Upper lobe of left lung (tissue), 6 donors: ENCODE data around the gene GLIS1. TPM values are rescaled to one million over a fixed set of nuclear protein-coding genes. Genes with fewer than 3 reads are reported as not detected.

ENCODE experiments used
- ATAC-seq, 2 donors: fragments of 200-7000 bp; cut with Tn5 transposase; one replicate each; pipeline ENCODE4 v1.9.1; 2022; ENCODE audit warnings: mild to moderate bottlenecking in 2 of 2, moderate library complexity in 2 of 2; ENCODE audit not compliant: low FRiP score in 2 of 2
- DNase-seq, 2 donors: peaks; one replicate each; pipeline ENCODE4 v3.0.0-alpha.2; 2019 to 2020
- H3K27ac ChIP-seq, 4 donors: fragments of 200-600 bp; sonication (generic); one replicate each; pipeline ENCODE4 v1.5.1; 2016 to 2019
- H3K27me3 ChIP-seq, 4 donors: fragments of 200-600 bp; sonication (generic); one replicate each; pipeline ENCODE4 v1.5.1; 2017 to 2019
- H3K36me3 ChIP-seq, 4 donors: fragments of 200-600 bp; sonication (generic); one replicate each; pipeline ENCODE4 v1.5.1; 2016 to 2019
- H3K4me1 ChIP-seq, 4 donors: fragments of 200-600 bp; sonication (generic); one replicate each; pipeline ENCODE4 v1.5.1; 2018 to 2019
- H3K4me3 ChIP-seq, 4 donors: fragments of 200-600 bp; sonication (generic); one replicate each; pipeline ENCODE4 v1.5.1; 2017 to 2019; ENCODE audit warnings: mild to moderate bottlenecking in 2 of 4, moderate library complexity in 1 of 4
- H3K9me3 ChIP-seq, 4 donors: fragments of 200-600 bp; sonication (generic); one replicate each; pipeline ENCODE4 v1.5.1; 2018 to 2019
- CTCF ChIP-seq, 6 experiments: fragments of 450-650 bp in 4 of 6; fragments of 200-600 bp in 2 of 6; sonication (generic) in 2 of 6; IDR thresholded peaks; one replicate each; pipeline ENCODE4 v1.5.1; 2016 to 2019; ENCODE audit warnings: antibody characterized with exemption in 6 of 6
- EP300 ChIP-seq, 4 donors: sonication (generic); formaldehyde crosslinking; IDR thresholded peaks; one replicate each; pipeline ENCODE4 v1.5.1; 2017; ENCODE audit warnings: antibody characterized with exemption in 4 of 4, control low read depth in 2 of 4
- POLR2A ChIP-seq, 4 donors: fragments of 450-650 bp; IDR thresholded peaks; one replicate each; pipeline ENCODE4 v1.5.1; 2016 to 2017; ENCODE audit warnings: antibody characterized with exemption in 4 of 4, mild to moderate bottlenecking in 2 of 4
- POLR2AphosphoS5 ChIP-seq, 2 donors: sonication (generic); formaldehyde crosslinking; IDR thresholded peaks; one replicate each; pipeline ENCODE4 v1.5.1; 2017; ENCODE audit warnings: antibody characterized with exemption in 2 of 2
- WGBS, 2 donors: methylation state at CpG; one replicate each; pipeline ENCODE4 v1.1.5; 2017 to 2018; 5-methylcytosine and 5-hydroxymethylcytosine counted together
- total RNA-seq, 6 donors: library from RNA; depleted of rRNA in 4 of 6; stranded (reverse); fragments of >200 nt in 4 of 6; gene quantifications; one replicate each; pipeline versions ENCODE4 v1.1.0 to v1.2.1, GENCODE V29; 2016 to 2021
- donor health status: DM: no; HTN: no; CAD: no; lungs with moderate emphysema.
- donor health status: DM: no; HTN: yes; CAD: no; lungs with severe emphysema.

The GLIS1 gene
- total RNA-seq, 6 donors from 2014 or later: 0.26 to 1.0 TPM; not detected in 4

- H3K4me3 ChIP-seq: no peak overlapping the region
- no peaks in the 10 kb centered on the region for H3K36me3 ChIP-seq
- DNase-seq: no peak
- TF ChIP-seq CTCF (IDR thresholded peaks at IDR 0.05) (no peak), EP300 (IDR thresholded peaks at IDR 0.05) (no peak), POLR2AphosphoS5 (IDR thresholded peaks at IDR 0.05) (no peak), POLR2A (IDR thresholded peaks at IDR 0.05) (no peak)
- no peak overlapping the region for H3K27ac ChIP-seq
- 88 to 90% methylated on average over 3 of the region's 3 CpGs for WGBS, 2 donors
- ATAC-seq: no peak
- H3K4me1 ChIP-seq: no peaks in the 10 kb centered on the region
- H3K27me3 ChIP-seq: no peaks in the 10 kb centered on the region
- no peaks in the 10 kb centered on the region for H3K9me3 ChIP-seq
These were observed 38.2 kb downstream of the GLIS1 start for GRCh38 chr1:53700776-53701175.

GRCh38 chr1:53699981-53700380, 39.0 kb downstream of the GLIS1 start:
- DNase-seq: no peak
- no peak for ATAC-seq
- H3K4me3 ChIP-seq: no peak overlapping the region

GRCh38 chr1:53698384-53698980, 40.5 kb downstream of the GLIS1 start:
- no peaks in the 10 kb centered on the region for H3K4me1 ChIP-seq
- no peak for ATAC-seq
- WGBS, 2 donors: 81 to 93% methylated on average over 4 to 7 of the region's 7 CpGs
- H3K36me3 ChIP-seq: no peaks in the 10 kb centered on the region
- H3K9me3 ChIP-seq: no peaks in the 10 kb centered on the region
- no peak for TF ChIP-seq CTCF (IDR thresholded peaks at IDR 0.05)
- TF ChIP-seq POLR2AphosphoS5 (IDR thresholded peaks at IDR 0.05): no peak
- TF ChIP-seq EP300 (IDR thresholded peaks at IDR 0.05): no peak
- TF ChIP-seq POLR2A (IDR thresholded peaks at IDR 0.05): no peak
- H3K4me3 ChIP-seq: no peak overlapping the region
- no peaks in the 10 kb centered on the region for H3K27me3 ChIP-seq
- no peak overlapping the region for H3K27ac ChIP-seq
- DNase-seq: no peak

More at GRCh38 chr1:53699981-53700380, 39.0 kb downstream of the GLIS1 start:
- no peak for TF ChIP-seq EP300 (IDR thresholded peaks at IDR 0.05)
- TF ChIP-seq CTCF (IDR thresholded peaks at IDR 0.05): no peak
- no peaks in the 10 kb centered on the region for H3K4me1 ChIP-seq
- H3K27me3 ChIP-seq: no peaks in the 10 kb centered on the region
- no peaks in the 10 kb centered on the region for H3K9me3 ChIP-seq
- H3K27ac ChIP-seq: no peak overlapping the region
- no peaks in the 10 kb centered on the region for H3K36me3 ChIP-seq
- WGBS, 2 donors: 86 to 90% methylated on average over 8 of the region's 8 CpGs

- no peak overlapping the region for H3K27ac ChIP-seq
- no peaks in the 10 kb centered on the region for H3K9me3 ChIP-seq
- ATAC-seq: no peak
- 41 to 47% methylated on average over 14 of the region's 14 CpGs for WGBS, 2 donors
- H3K27me3 ChIP-seq: no peaks in the 10 kb centered on the region
- H3K4me1 ChIP-seq: no peaks in the 10 kb centered on the region
- H3K36me3 ChIP-seq: no peaks in the 10 kb centered on the region
- no peak overlapping the region for H3K4me3 ChIP-seq
- no peak for TF ChIP-seq EP300 (IDR thresholded peaks at IDR 0.05)
- TF ChIP-seq CTCF (IDR thresholded peaks at IDR 0.05): no peak
- TF ChIP-seq POLR2A (IDR thresholded peaks at IDR 0.05): no peak
- no peak for TF ChIP-seq POLR2AphosphoS5 (IDR thresholded peaks at IDR 0.05)
- DNase-seq: no peak
These were observed 41.1 kb downstream of the GLIS1 start for GRCh38 chr1:53697721-53698383.

- Histone ChIP-seq H3K27me3 (no peaks in the 10 kb centered on the region), H3K4me1 (no peaks in the 10 kb centered on the region), H3K4me3 (no peak overlapping the region), H3K36me3 (no peaks in the 10 kb centered on the region), H3K27ac (no peak overlapping the region), H3K9me3 (no peaks in the 10 kb centered on the region)
- ATAC-seq (no peak), DNase-seq (no peak)
- WGBS, 2 donors: 88% methylated on average over 2 of the region's 2 CpGs
- TF ChIP-seq EP300 (IDR thresholded peaks at IDR 0.05): no peak
- TF ChIP-seq POLR2A (IDR thresholded peaks at IDR 0.05): no peak
- TF ChIP-seq CTCF (IDR thresholded peaks at IDR 0.05): no peak
These were observed 42.0 kb downstream of the GLIS1 start for GRCh38 chr1:53696990-53697389.
